Aorta (tissue), 5 donors: ENCODE measurements around the gene C9. TPM values are rescaled to one million over a fixed set of nuclear protein-coding genes. Genes with fewer than 3 reads are reported as not detected.
"Not testable (repeated sequence)": the region's sequence is repeated elsewhere in the genome, so short reads cannot be mapped to it uniquely, and the experiment has no call there.

Source experiments
- ATAC-seq: fragments of 200-7000 bp; cut with Tn5 transposase; one replicate; pipeline ENCODE4 v1.9.1; 2022; ENCODE audit warnings: moderate library complexity; ENCODE audit not compliant: low FRiP score
- DNase-seq, 2 donors: peaks; one replicate each; pipeline ENCODE4 v3.0.0-alpha.2; 2020
- H3K27ac ChIP-seq, 2 donors: one replicate each; pipeline ENCODE4 v1.5.1; 2013; ENCODE audit warnings: low read length in 2 of 2, mild to moderate bottlenecking in 2 of 2, moderate library complexity in 2 of 2, control low read depth in 1 of 2, inconsistent platforms in 1 of 2, low read depth in 1 of 2
- H3K27me3 ChIP-seq, 2 donors: one replicate each; pipeline ENCODE4 v1.6.1; 2013; ENCODE audit warnings: control low read depth in 1 of 2, low read length in 1 of 2, mild to moderate bottlenecking in 1 of 2, moderate library complexity in 1 of 2; ENCODE audit not compliant: insufficient read depth in 2 of 2, control insufficient read depth in 1 of 2
- H3K36me3 ChIP-seq, 2 donors: one replicate each; pipeline ENCODE4 v1.6.1; 2013; ENCODE audit warnings: control low read depth in 1 of 2, low read length in 1 of 2, mild to moderate bottlenecking in 1 of 2; ENCODE audit not compliant: insufficient read depth in 2 of 2, control insufficient read depth in 1 of 2
- H3K4me1 ChIP-seq, 2 donors: one replicate each; pipeline ENCODE4 v1.6.1; 2013; ENCODE audit warnings: low read length in 2 of 2, control low read depth in 1 of 2, mild to moderate bottlenecking in 1 of 2, moderate library complexity in 1 of 2; ENCODE audit not compliant: insufficient read depth in 2 of 2, control insufficient read depth in 1 of 2
- H3K4me3 ChIP-seq, 2 donors: one replicate each; pipeline ENCODE4 v1.5.1; 2013; ENCODE audit warnings: low read length in 2 of 2, control low read depth in 1 of 2, mild to moderate bottlenecking in 1 of 2
- H3K9me3 ChIP-seq: one replicate; pipeline ENCODE4 v1.6.1; 2013; ENCODE audit warnings: mild to moderate bottlenecking, low read length; ENCODE audit not compliant: control insufficient read depth
- WGBS, 2 donors: extraction: QIAGEN DNeasy Blood & Tissue Kit; methylation state at CpG; one replicate each; pipeline ENCODE4 v1.1.7; 2013; 5-methylcytosine and 5-hydroxymethylcytosine counted together
- intact Hi-C, 2 donors: fragments of 100-400 bp; cut with DNase I; formaldehyde crosslinking; loops; one replicate each; pipeline versions ENCODE4 v1.14.2 to v1.15.0; 2022
- polyA plus RNA-seq, 2 donors: library from polyadenylated mRNA; stranded (reverse); fragments of 200-250 nt; gene quantifications; one replicate each; pipeline ENCODE4 v1.2.3, GENCODE V29; 2013
- total RNA-seq, 2 donors: library from RNA; stranded (reverse); fragmentation: NEBNext Ultra II Directional; extraction: Animal tissue kit (Norgen Biotek cat#: 25700); gene quantifications; one replicate each; pipeline ENCODE4 v1.2.1, GENCODE V29; 2021
- donor health status: healthy with polysubstance abuse.
- donor health status: Bipolar disorder and iron deficiency.
- donor health status: DM: no; HTN: no; CAD: no.
- donor health status: DM: no; HTN: no; CAD: no.
- donor health status: DM: yes; HTN: yes; CAD: no.

Gene C9
- total and polyA plus RNA-seq, 4 donors, result 0.13 to 0.30 (median 0.25) TPM; not detected in 1

DNA sequence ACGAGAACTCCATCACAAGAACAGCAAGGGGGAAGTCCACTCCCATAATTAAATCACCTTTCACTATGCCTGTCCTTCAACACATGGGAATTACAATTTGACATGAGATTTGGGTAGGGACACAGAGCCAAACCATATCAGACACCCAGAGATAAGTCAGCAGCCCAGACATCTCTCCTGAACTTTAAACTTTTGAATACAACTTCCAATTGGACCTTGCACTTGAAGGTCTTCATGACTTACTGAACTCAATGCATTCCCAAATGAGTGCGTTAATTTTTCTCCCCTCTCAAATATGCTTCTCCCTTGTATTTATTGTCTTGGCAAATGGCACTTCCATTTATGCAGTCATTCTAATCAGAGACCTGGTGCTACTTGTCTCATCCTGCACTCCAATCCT lies 12.1 kb downstream of the C9 start:
- Histone ChIP-seq H3K4me3 (no peak overlapping the region), H3K4me1 (no peaks in the 10 kb centered on the region), H3K27ac (no peak overlapping the region), H3K36me3 (no peaks in the 10 kb centered on the region), H3K27me3 (no peaks in the 10 kb centered on the region), H3K9me3 (peaks cover 2% of the 10 kb centered on the region)
- DNase-seq, result no peak
- ATAC-seq, result no peak
- intact Hi-C loops, result no loop called here
- WGBS, 2 donors, result 82% methylated on average over 2 of the region's 2 CpGs

DNA sequence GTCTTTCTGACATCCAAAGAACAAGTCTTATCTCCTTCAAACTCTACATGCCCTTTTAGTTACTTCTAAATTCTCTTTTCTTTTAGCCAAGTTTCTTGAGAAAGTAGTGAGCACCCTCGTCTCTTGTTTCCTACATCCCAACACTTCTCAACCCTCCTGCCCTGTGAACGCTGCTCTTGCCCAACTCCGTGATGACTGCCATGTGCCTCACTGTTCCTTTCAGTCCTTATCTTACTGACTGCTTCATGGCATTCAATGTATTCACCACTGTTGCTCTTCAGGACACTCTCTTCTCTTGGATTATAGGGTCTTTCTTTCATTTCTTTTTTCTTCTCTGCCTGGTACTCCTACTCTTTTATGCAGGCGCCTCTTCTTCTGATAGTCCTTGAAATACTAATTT lies 14.8 kb downstream of the C9 start:
- DNase-seq (no peak), ATAC-seq (no peak)
- H3K4me1 ChIP-seq, result no peaks in the 10 kb centered on the region
- intact Hi-C loops, result no loop called here
- H3K9me3 ChIP-seq, result peaks cover 2% of the 10 kb centered on the region
- no peak overlapping the region for H3K4me3 ChIP-seq
- H3K36me3 ChIP-seq, result no peaks in the 10 kb centered on the region
- no peak overlapping the region for H3K27ac ChIP-seq
- 84 to 86% methylated on average over 4 of the region's 4 CpGs for WGBS, 2 donors
- no peaks in the 10 kb centered on the region for H3K27me3 ChIP-seq

DNA sequence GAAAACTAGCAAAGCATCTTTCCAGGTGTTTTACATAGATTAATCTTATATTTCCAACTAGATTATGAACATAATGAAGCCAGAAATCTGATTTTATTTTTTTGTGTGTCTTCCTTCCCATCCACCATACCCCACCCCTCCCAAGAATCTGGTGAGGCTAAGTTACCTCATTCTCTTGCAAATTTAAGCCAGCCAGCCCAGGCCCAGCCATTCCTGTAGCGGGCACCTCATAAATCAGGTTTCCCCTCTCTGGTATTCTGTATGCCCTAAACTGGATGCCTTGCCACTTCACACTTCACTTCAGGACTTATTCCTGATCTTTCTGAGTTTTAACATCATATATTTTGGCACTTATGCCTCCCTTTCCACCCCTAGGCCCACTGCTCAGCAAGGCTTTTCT lies 21.8 kb downstream of the C9 start:
- Histone ChIP-seq H3K36me3 (no peaks in the 10 kb centered on the region), H3K4me3 (no peak overlapping the region), H3K27me3 (no peaks in the 10 kb centered on the region), H3K27ac (no peak overlapping the region), H3K9me3 (no peaks in the 10 kb centered on the region), H3K4me1 (no peaks in the 10 kb centered on the region)
- ATAC-seq (no peak), DNase-seq (no peak)
- intact Hi-C loops, result no loop called here
- 91 to 93% methylated on average over 1 of the region's 1 CpG for WGBS, 2 donors

DNA sequence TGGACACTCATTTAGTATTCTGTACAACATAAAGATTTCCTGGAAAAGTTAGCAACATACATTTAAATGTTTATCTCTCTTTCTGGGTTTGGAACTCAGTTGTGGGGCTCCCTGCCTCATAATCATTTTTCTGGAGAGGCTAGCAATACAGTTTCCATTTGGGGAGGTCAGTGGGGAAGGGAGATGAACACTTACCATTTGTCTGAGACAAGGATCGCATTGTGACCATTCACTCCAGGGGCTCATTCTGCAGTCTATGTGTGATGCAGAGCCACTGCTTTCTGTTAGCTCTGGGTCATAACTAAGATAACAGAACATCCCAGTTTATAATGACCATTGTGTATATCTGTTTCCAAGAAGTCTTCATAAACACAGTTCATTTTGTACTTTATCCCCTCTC lies 22.4 kb downstream of the C9 start:
- WGBS, 2 donors, result 86 to 90% methylated on average over 1 of the region's 1 CpG
- no peaks in the 10 kb centered on the region for H3K27me3 ChIP-seq
- H3K4me1 ChIP-seq, result no peaks in the 10 kb centered on the region
- no peak overlapping the region for H3K27ac ChIP-seq
- intact Hi-C loops, result no loop called here
- ATAC-seq (no peak), DNase-seq (no peak)
- no peaks in the 10 kb centered on the region for H3K36me3 ChIP-seq
- H3K9me3 ChIP-seq, result no peaks in the 10 kb centered on the region
- H3K4me3 ChIP-seq, result no peak overlapping the region

DNA sequence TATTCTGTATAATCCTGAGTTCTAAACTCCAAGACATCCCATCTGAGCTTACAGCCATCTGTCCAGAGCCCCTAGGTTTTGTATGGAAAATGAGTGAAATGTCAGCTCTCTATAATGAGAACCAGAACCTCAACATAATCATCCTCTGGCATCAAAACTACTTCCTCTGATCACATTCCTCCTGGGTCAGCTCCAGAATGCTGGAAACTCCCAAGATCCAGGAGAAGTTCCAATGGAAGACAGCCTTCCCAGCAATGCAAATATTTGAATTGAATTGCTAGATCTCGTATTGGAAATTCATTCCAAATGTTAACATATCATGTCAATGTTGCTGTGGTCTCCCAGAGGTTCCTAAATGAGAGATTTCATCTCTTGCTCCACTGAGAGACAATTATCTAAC lies 23.8 kb downstream of the C9 start:
- H3K27ac ChIP-seq, result no peak overlapping the region
- H3K4me1 ChIP-seq, result no peaks in the 10 kb centered on the region
- H3K36me3 ChIP-seq, result no peaks in the 10 kb centered on the region
- no peaks in the 10 kb centered on the region for H3K9me3 ChIP-seq
- intact Hi-C loops, result no loop called here
- no peak for ATAC-seq
- DNase-seq, result no peak
- WGBS, 2 donors, result 44 to 72% methylated on average over 1 of the region's 1 CpG
- H3K4me3 ChIP-seq, result no peak overlapping the region
- no peaks in the 10 kb centered on the region for H3K27me3 ChIP-seq

DNA sequence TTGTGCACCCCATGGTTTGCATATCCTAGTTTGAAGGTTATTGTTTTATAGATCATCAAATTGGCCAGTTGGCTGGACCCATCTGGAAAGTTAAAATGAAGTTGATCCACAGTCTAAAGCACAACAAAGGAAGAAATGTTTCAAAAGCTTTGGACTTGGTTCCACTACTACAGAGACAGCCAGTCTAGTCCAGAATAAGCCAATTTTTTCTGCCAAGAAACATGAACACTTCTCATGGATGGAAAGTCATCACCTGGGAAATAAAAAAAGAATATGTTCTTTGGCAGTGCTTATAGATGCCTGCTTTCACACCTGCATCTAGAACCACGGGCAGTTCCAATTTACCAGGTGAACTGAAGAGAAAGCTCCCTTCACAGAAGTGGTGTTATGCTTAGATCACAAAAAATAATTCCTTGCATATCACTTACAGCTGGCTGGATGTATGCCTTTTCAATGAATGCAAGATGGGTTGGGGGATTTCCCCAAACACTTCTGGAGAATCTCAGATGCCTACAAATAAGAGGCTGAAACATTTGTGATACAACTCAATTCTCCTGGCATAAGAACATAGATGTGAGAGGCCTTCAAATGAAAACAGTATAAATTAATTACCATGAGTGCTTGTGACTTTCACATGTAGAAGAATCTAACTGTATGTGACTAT lies 26.9 kb downstream of the C9 start:
- ATAC-seq (no peak), DNase-seq (no peak)
- Histone ChIP-seq H3K4me1 (peaks cover 0 to 2% of the 10 kb centered on the region in 2 donors), H3K27me3 (no peaks in the 10 kb centered on the region), H3K9me3 (no peaks in the 10 kb centered on the region), H3K4me3 (no peak overlapping the region), H3K27ac (no peak overlapping the region), H3K36me3 (no peaks in the 10 kb centered on the region)
- intact Hi-C loops, result no loop called here
- 62 to 65% methylated on average over 1 of the region's 1 CpG for WGBS, 2 donors

DNA sequence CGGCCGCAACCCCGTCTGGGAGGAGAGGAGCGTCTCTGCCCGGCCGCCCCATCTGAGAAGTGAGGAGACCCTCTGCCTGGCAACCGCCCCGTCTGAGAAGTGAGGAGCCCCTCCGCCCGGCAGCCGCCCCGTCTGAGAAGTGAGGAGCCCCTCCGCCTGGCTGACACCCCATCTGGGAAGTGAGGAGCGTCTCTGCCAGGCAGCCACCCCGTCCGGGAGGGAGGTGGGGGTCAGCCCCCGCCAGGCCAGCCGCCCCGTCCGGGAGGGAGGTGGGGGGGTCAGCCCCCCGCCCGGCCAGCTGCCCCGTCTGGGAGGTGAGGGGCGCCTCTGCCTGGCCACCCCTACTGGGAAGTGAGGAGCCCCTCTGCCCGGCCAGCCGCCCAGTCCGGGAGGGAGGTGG lies 30.0 kb downstream of the C9 start:
- WGBS, 2 donors, result 91 to 93% methylated on average over 14 to 27 of the region's 27 CpGs
- H3K27ac ChIP-seq, H3K27me3 ChIP-seq, ATAC-seq, H3K36me3 ChIP-seq, H3K9me3 ChIP-seq, intact Hi-C loops, H3K4me3 ChIP-seq, DNase-seq, H3K4me1 ChIP-seq: not testable (repeated sequence)

DNA sequence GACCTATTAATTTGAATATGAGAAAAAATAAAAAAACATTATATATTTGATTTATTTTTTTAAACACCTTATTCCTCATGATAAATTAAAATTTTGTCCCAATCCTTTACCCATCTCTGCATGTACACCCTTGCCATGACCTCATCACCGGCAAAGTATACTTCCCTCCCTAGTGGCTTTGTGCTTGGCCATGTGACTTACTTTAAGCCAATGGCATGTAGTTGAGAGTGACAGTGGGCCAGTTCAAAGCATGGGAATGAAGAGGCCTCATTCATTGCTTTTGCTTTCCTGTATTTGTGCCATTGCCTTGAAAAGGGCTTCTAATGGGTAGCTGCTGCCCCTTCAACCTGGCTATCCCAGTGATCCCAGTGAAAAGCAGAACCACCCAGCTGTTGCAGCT lies 31.2 kb downstream of the C9 start:
- 99 to 100% methylated on average over 1 of the region's 1 CpG for WGBS, 2 donors
- intact Hi-C loops, result no loop called here
- ATAC-seq, result no peak
- peaks cover 3 to 5% of the 10 kb centered on the region in 2 donors for H3K4me1 ChIP-seq
- H3K36me3 ChIP-seq, result no peaks in the 10 kb centered on the region
- no peak for DNase-seq
- no peaks in the 10 kb centered on the region for H3K27me3 ChIP-seq
- H3K9me3 ChIP-seq, result no peaks in the 10 kb centered on the region
- H3K4me3 ChIP-seq, result no peak overlapping the region
- H3K27ac ChIP-seq, result no peak overlapping the region

DNA sequence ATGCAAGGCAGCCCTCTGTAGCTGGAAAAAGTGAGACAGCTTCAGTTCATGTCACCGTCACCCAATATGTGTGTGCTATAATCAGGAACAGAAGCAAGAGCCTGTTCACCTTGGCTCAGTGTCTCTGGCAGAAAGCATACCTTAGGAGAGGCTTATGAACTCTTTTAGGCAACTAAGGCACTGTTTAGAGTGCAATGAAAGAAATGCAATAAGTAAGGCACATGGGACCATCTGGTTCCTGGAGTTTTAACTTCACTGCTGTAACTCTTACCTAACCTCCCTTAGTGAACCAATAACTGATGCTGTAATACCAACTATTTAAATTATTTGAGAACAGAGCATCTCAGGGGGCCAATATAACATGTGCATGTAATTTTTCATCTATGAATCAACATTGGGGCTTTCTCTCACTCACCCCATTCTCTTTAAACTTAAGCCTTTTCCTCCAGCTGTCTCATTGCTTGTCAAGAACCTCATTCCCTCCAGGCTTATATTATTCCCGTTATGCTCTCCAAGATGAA lies 32.4 kb downstream of the C9 start:
- WGBS, 2 donors, result 15 to 16% methylated on average over 2 of the region's 2 CpGs
- H3K27ac ChIP-seq, result no peak overlapping the region
- H3K36me3 ChIP-seq, result no peaks in the 10 kb centered on the region
- no peak overlapping the region for H3K4me3 ChIP-seq
- DNase-seq (no peak), ATAC-seq (no peak)
- no peaks in the 10 kb centered on the region for H3K27me3 ChIP-seq
- intact Hi-C loops, result no loop called here
- H3K9me3 ChIP-seq, result no peaks in the 10 kb centered on the region
- H3K4me1 ChIP-seq, result peaks cover 3 to 5% of the 10 kb centered on the region in 2 donors
